Stimulated activated CD4-positive, alpha-beta T cell treated with anti-CD3 and anti-CD28 coated beads, Interleukin-1b, Interleukin-23, amount 100 ng/mL, for 24 hours (primary cell): ENCODE results near the gene GPR55.

ENCODE experiments used
- DNase-seq, 4 experiments: peaks; one replicate each; pipeline ENCODE4 v3.0.0-alpha.2; 2020; ENCODE audit warnings: low read depth in 4 of 4, low spot score in 1 of 4

The GPR55 gene

DNA sequence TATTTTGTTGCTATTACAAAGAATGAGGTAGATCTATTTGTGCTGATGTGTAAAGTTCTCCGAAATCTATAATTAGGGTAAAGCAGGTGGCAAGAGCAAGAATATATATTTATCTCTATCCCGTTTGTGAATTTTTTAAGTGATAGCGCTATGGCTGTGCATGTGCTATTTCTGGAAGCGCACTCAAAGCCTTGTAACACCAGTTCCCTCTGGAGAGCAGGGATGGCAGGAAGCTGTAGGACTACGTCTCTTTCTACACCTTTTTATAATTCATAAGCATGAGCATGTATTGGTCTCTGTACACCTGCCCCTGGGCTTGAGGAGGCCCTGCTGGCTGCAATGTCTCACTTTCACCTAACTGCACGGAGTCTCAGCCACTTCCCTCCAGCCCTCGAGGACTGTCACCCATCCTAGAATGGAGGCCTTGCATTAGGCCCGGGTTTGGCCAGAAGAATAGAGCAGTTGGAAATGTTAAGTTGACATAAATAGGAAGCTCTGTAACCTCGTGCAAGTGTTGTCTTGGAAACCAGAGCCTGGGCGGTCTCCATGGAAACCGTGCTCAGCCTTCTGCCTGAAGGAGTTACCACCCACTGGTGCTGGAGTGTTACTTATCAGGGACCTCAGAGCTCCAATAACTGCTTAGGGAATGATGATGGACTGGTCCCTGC is 39.4 kb downstream of the GPR55 start:
- no peak for DNase-seq

DNA sequence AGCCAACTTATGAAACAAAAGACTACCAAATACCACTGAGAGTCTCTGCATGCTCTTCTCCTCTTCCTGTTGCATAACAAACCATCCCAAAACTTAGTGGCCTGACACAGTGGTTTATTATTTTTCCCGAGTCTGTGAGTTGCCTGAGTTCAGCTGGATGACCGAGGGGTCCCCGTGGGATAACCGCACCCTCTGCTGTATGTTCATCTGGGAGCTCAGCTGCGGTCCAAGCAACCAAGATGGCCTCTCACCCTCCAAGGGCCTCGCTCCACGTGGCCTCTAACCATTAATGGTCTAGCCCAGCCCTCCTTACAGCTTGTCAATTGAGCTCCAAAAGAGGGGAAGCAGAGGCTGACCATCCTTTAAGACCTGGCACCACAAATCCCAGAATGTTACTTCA is 43.2 kb downstream of the GPR55 start:
- DNase-seq: no peak

DNA sequence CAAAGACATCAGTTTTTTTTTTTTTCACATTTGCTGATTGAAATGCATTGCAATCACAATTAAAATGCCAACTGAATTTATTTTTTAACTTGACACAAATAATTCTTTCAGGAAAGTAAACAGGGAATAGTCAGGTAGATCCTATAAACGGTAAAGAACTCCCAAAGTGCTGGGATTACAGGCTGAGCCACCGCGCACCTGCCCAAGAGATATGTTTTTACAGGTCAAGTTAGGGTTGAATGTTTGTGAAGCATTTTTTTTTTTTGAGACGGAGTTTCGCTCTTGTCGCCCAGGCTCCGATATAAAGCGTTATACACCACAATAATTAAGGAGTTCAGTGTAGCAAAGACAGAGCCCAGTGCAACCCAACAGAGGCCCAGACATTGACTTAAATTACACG is 45.2 kb downstream of the GPR55 start:
- no peak for DNase-seq

DNA sequence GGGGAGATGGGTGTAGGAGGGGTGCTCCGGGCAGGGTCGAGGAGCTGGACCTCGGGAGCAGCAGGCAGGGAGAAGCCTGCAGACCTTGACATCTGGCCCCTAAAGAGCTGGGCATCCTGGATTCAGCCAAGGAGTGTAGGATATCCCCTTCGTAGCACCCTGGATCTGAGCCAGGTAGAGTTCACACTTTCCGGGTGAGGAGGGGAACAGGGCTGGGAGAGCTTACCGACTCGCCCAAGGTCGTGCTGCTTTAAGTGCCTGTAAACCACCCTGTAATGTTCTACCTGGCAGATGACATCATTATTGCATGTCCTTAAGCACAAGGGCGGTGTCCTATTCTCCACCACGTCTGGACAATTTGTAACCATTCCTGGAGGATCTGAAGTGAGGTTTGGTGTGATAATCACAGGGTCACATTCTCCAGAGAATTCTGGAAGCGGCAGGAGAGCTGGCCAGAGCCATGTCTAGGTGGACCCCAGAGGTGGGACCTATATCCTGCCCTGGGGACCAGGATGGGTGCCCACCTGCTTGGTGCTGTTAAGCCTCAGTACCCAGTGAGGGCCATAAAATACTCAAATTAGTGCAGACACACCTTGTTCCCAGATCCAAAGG is 45.7 kb downstream of the GPR55 start:
- DNase-seq: no peak

DNA sequence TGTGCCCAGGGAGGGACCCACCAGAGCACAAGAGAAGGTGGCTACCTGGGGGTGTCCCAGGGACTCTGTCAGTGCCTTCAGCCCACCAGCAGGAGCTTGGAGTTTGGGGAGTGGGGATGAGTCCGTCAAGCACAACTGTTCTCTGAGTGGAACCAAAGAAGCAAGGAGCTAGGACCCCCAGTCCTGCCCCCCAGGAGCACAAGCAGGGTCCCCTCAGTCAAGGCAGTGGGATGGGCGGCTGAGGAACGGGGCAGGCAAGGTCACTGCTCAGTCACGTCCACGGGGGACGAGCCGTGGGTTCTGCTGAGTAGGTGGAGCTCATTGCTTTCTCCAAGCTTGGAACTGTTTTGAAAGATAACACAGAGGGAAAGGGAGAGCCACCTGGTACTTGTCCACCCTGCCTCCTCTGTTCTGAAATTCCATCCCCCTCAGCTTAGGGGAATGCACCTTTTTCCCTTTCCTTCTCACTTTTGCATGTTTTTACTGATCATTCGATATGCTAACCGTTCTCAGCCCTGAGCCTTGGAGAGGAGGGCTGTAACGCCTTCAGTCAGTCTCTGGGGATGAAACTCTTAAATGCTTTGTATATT is 46.3 kb downstream of the GPR55 start:
- DNase-seq: no peak

DNA sequence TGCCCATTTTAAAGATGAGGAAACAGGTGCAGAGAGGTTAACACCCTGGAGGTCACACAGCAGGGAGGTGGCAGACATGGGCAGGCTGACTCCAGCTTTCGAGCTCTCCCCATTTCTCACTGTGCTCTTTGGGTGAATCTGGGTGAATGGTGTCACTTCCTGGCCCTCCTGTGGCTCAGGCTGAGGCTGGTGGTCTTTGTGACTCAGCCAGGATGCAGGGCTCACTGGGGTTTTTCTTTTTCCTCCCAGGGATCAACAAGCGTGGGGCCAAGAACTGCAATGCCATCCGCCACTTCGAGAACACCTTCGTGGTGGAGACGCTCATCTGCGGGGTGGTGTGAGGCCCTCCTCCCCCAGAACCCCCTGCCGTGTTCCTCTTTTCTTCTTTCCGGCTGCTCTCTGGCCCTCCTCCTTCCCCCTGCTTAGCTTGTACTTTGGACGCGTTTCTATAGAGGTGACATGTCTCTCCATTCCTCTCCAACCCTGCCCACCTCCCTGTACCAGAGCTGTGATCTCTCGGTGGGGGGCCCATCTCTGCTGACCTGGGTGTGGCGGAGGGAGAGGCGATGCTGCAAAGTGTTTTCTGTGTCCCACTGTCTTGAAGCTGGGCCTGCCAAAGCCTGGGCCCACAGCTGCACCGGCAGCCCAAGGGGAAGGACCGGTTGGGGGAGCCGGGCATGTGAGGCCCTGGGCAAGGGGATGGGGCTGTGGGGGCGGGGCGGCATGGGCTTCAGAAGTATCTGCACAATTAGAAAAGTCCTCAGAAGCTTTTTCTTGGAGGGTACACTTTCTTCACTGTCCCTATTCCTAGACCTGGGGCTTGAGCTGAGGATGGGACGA is 47.1 kb downstream of the GPR55 start:
- DNase-seq: no peak

DNA sequence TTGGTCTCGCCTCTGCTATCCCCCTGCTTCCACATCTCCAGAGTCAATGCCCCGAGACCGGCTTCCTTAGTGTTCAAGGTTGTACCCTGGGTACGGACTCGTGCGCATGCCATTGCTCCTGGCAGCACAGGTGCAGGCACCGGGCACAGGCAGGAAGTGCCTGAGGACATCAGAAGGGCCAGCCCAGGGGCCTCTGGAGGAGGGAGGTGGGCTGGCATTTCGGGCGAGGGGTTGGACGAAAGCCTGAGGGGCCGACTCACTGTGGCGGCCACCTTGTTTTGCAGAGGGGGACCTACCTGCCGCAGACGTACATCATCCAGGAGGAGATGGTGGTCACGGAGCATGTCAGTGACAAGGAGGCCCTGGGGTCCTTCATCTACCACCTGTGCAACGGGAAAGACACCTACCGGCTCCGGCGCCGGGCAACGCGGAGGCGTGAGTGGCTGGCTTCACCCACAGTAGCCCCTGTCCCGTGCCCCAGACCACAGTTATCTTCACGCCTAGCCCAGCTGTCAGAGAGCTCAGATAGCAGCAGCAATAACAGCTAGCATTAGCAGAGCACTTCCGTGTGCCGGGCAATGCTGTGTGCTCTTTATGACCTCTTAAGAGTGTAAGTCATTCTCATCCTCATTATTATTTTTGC is 47.8 kb downstream of the GPR55 start:
- DNase-seq: no peak

DNA sequence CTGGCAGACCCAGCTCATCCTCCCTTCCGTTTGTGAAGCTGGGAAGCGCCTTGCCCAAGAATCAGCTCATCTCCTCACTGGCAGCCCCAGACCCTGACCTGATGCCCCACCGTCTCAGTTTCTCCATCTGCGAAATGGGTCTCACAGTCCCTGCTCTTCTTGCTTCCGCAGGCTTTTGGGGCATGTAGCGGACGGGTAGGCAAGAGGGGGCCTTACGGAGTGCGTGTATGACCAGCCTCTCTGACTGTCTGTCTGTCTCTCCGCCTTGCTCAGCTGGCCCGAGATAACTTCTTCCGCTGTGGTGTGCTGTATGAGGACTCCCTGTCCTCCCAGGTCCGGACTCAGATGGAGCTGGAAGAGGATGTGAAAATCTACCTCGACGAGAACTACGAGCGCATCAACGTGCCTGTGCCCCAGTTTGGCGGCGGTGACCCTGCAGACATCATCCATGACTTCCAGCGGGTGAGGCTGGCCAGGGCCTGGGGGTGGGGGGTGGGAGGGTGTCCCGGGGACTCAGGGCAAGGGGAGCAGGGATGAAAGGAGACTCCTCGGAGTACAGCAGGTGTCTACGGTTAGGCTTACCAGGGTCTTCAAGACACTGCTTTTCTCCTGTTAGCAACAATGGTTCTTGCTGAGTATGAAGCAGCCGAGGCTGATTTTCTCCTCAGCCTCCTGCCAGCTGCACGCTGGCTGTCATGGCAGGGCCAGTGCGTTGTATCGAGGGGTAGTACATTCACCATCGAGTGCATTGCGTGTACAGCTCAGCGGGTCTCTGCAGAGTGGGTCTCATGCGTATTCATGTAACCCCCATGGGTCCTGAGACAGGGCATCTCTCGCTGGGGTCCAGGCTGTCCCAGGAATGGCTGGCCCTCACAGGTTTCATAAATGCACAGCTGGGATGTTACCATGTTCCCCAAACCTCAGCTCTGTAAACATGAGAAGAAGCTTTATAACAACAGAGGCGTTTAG is 49.4 kb downstream of the GPR55 start:
- no peak for DNase-seq

DNA sequence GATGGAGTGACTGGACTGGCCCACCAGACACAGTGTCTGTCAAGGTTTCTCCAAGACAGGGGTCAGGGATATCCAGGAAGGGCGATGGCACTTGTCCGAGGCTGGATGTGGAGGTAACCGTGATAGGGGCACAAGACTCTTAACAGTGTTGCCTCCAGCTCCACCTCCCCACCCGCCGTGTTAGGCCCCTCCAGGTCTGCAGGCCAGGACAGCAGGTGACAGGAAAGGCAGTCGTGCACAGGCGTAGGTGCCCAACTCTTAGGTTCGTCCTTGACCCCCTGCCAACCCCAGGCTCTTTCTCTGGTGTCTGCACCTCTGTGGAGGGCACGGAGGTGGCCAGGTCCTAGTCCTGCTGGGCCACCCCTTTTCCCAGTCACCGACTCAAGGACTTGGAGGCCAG is 50.2 kb downstream of the GPR55 start:
- DNase-seq: no peak

DNA sequence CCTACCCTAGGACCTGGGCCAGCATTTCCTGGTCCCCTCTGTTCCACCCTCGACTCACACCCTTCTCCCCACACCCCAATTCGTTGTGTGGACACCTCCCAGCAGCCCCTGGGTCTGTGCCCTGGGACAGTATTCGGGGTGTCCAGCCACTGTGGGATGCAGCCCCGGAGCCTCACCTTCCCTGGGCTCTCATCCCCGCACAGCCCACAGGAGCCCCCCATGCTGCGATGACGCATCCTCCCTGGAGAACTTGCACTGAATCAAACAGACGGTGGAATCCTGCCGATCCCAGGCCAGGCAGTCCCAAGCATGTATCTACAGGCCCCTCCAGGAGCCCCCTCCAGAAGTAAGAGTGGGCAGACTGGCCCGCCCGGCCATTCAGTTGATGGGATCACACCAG is 50.6 kb downstream of the GPR55 start:
- no peak for DNase-seq

DNA sequence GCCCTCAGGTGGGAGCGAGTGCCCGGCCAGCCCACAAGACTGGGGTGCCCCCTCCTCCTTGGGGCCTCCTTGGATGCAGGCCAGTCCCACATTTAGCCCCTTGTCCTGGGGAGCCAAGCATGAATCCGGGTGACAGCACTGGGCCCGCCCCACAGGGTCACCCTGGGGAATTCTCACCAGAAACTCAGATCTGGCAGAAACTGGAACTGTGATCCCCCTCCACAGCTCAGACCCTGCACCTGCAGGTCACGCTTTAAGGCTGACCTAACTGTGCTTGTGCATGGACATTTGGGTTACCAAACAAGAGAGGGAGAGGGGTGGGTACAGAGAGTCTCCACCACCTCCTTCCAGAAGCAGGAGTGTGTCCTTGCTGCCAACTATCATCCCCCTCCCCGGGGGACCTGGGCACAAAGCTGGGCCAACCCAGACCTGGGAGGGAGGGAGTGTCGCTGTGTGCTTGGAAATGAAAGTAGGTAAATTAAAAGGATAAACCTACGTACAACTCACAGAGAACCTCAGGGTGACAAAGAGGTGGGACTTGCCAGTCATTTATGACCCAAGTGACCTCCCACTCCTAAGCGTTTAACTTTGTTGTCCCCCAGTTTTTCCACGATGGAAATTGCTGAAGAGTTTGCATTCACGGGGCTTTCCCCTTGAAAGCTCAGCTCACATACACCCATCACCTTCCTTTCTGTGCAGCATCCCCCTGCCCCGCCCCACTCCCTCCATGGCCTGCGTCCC is 51.2 kb downstream of the GPR55 start:
- DNase-seq: no peak

DNA sequence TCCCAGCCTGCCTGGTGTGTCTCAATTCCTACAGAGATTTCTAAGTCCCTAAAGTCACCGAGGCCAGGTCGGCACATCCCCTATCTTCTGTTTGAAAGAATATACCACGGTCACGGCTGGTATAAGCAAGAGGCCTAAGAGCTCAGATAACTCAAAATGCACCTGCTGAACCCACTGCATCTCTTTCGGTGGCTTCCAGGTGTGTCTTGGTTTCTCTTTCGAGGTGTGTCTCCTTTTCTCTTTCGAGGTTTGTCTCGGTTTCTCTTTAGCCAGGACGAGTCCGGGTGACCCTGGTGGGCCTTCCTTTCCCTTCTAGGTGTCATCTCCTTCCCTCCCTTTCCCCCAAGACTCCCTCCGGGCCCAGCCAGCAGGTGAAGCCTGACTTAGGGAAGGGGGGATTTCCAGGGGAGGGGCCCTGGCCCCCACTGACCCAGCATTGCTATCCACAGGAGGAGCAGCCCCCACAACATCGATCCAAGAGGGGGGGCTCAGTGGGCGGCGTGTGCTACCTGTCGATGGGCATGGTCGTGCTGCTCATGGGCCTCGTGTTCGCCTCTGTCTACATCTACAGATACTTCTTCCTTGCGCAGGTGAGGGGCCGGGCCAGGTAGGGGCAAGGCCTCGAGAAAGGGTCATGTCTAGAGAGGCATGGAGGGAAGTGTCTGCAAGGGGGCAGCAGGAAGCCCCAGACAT is 51.9 kb downstream of the GPR55 start:
- DNase-seq: no peak

DNA sequence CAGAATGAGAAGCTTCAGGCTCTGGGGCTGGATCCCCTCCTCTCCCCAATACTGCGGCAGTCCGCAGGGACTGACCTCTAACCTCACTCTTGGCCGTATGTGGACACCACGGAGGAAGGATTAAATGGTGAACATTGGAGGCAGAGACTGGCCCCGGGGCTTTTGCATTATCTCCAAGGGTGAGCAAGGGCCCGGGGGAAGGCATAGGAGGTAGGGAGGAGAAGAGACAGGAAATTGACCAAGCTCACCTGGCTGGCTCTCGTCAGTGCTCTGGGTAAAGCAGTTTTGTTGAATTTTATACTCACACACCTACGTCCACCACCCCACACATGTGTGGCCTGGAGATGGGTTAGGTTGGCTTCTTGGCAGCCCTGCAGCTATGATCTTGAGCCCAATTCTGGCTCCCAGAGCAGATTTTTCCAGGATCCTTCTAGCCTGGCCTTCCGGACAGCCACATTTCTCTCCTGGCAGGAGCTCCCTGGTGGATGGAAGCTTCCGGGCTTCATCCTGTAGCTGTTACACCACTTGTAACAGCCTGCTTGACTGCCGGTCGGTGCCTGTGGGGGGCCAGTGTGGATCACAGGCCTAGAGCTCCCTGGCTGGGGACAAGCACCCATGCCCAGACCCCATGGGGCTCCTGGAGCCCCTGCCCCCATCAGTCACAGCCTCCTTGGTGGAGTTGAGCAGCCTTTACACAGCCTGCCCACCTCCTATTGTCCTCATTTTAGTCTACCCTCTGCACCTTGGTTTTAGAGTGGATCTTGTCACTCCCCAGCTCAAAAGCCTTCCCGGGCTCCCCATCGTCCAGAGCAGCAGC is 52.7 kb downstream of the GPR55 start:
- DNase-seq: no peak

DNA sequence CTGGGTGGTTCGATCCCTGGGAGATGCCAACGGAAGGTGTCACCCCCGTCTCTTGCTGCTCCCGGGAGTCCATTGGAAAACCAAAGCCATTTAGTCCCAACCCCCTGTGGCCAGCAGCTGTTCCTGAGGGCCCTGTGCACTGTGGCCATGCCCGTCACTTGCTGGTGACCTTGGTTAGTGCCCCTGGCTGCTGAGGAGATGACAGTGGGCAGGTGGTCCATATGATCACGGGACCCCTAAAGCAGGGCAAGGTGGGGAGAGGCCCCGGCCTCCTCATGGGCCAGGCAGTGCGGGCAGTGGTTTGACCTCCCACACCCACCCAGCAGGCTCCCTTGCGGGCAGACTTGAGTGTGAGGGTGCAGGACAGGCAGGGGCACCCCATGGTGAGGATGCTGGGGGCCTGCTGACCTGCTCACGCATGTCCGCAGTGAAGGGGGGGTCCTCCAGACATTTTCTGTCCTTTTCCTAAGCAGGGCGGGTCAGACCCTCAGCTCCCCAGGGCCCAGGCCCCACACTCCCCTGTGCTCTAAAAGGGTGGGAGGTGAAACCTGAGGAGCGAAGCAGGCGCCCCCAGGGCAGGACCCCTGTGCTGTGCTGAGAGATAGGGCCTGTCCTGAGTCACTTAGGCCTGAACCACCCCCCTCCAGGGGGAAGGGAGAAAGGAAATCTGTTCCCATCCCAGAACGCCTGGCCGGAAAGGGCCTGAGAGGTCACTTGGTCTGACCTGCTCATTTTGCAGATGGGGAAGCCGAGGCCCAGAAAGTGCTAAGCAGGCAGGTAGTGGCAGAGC is 53.5 kb downstream of the GPR55 start:
- DNase-seq: no peak

DNA sequence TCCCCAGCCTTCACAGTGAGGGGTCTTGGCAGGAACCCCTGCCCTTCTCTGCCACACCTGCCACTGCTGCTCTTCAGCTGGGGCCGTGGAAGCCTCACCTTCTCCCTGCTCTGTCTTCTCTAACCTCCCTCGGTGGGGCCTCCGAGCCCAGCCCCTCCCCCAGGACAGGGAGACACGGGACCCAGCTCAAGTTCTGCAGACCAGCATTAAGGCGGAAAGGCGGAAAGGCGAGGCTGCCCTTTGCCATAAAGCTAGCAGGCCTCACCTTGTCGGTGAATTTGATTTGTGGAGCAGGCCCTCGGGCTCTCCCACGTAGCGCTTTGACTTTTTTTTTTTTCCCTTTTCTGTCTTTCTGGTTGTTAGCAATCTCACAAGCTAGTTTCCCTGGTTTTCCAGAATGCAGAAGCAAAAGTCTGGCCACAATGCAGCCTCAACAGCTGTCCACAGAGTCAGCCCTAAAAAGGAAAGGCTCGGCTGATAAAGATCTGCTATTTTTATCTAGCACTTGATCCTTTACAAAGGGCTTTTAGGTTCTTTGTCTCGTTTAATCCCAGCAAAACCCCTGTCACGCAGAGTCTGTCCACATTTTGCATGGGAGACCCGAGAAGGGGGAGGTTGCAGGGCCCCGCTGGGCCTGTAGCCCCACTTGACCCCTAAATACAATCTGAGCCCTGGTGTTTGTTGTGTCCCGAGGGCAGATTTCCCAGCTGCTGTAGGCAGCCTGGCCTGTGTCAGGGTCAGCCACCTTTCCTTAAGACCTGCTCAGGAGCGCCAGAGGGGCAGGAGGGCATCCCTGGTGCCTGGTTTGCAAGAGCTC is 54.3 kb downstream of the GPR55 start:
- DNase-seq: no peak

DNA sequence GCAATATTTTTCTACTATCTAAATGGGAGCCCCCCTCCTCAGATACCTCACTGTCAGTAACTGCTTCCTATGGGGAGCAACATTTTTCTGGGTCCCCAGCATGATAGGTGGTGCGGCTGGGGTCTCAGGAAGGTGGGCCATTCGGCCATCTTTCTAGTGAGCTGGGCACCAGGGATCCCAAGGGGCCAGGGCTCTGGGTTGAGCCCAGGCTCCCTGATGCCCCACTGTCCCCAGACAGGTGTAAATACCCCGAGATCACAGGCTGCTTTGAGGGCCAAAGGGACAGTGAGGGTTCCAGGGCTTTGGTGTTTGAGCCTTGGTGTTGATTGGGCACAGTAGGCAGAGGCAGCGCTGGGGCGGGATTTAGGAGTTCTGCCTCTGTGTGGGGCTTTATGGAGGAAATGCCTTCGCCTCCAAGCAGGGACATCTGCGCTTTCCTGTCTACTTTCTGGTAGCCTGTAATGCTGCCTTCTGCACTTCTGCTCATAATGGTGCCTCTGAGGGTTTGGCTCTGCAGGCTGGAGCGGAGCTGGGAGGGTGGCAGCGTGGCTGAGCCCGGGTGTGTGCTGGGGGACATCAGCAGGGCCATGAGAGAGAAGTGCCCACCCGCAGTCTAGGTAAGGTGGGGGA is 55.0 kb downstream of the GPR55 start:
- DNase-seq: no peak
